H9 (cell line): ENCODE results near the gene BPIFB2. TPM values are rescaled to one million over a fixed set of nuclear protein-coding genes. Genes with fewer than 3 reads are reported as not detected.

ENCODE experiments used
- DNase-seq: peaks from one replicate; pipeline ENCODE4 v3.0.0-alpha.2; 2017
- H2AFZ ChIP-seq: one replicate; pipeline ENCODE4 v1.6.1; 2013; ENCODE audit warnings: mild to moderate bottlenecking, low read length, control low read depth, moderate library complexity
- H2AK5ac ChIP-seq: 2 replicates; pipeline ENCODE4 v1.6.1; 2013; ENCODE audit warnings: low read length, control low read depth, mixed read lengths; ENCODE audit not compliant: insufficient read length
- H2BK120ac ChIP-seq: one replicate; pipeline ENCODE4 v1.6.1; 2013; ENCODE audit warnings: low read depth, mild to moderate bottlenecking, low read length, control low read depth, inconsistent platforms; ENCODE audit not compliant: poor library complexity, severe bottlenecking
- H2BK12ac ChIP-seq: 2 replicates; pipeline ENCODE4 v1.6.1; 2013; ENCODE audit warnings: low read length, control low read depth, mixed read lengths, low read depth; ENCODE audit not compliant: insufficient read length
- H2BK15ac ChIP-seq: 2 replicates; pipeline ENCODE4 v1.6.1; 2013; ENCODE audit warnings: low read depth, low read length, control low read depth
- H2BK20ac ChIP-seq: one replicate; pipeline ENCODE4 v1.6.1; 2013; ENCODE audit warnings: low read depth, mild to moderate bottlenecking, low read length, control low read depth, inconsistent platforms; ENCODE audit not compliant: poor library complexity, severe bottlenecking
- H2BK5ac ChIP-seq: 2 replicates; pipeline ENCODE4 v1.6.1; 2013; ENCODE audit warnings: low read length, control low read depth, mixed read lengths; ENCODE audit not compliant: insufficient read length
- H3K14ac ChIP-seq: 2 replicates; pipeline ENCODE4 v1.6.1; 2013; ENCODE audit warnings: low read length, control low read depth; ENCODE audit not compliant: insufficient read depth
- H3K18ac ChIP-seq: 2 replicates; pipeline ENCODE4 v1.6.1; 2013; ENCODE audit warnings: low read depth, mild to moderate bottlenecking, mixed read lengths, low read length, control low read depth; ENCODE audit not compliant: insufficient read length
- H3K23ac ChIP-seq: 2 replicates; pipeline ENCODE4 v1.6.1; 2013; ENCODE audit warnings: low read length, control low read depth, mixed read lengths, low read depth; ENCODE audit not compliant: insufficient read length
- H3K23me2 ChIP-seq: 2 replicates; pipeline ENCODE4 v1.6.1; 2013; ENCODE audit warnings: low read depth, mild to moderate bottlenecking, mixed read lengths, low read length, control low read depth; ENCODE audit not compliant: insufficient read length, poor library complexity, severe bottlenecking
- H3K27ac ChIP-seq: 2 replicates; pipeline ENCODE4 v1.5.1; 2013; ENCODE audit warnings: low read length, control low read depth, mixed read lengths, low read depth; ENCODE audit not compliant: insufficient read length
- H3K27me3 ChIP-seq: 2 replicates; pipeline ENCODE4 v1.6.1; 2013; ENCODE audit warnings: low read length, control low read depth, inconsistent platforms; ENCODE audit not compliant: insufficient read depth
- H3K4ac ChIP-seq: 2 replicates; pipeline ENCODE4 v1.6.1; 2013; ENCODE audit warnings: low read depth, mild to moderate bottlenecking, control low read depth, inconsistent platforms, low read length, moderate library complexity
- H3K4me1 ChIP-seq: 2 replicates; pipeline ENCODE4 v1.6.1; 2013; ENCODE audit warnings: low read length, control low read depth, inconsistent platforms; ENCODE audit not compliant: insufficient read depth
- H3K4me2 ChIP-seq: 2 replicates; pipeline ENCODE4 v1.6.1; 2013; ENCODE audit warnings: low read length, control low read depth, mixed read lengths; ENCODE audit not compliant: insufficient read length, insufficient read depth
- H3K56ac ChIP-seq: 2 replicates; pipeline ENCODE4 v1.6.1; 2013; ENCODE audit warnings: low read depth, mild to moderate bottlenecking, mixed read lengths, low read length, control low read depth; ENCODE audit not compliant: insufficient read length
- H3K79me1 ChIP-seq: 2 replicates; pipeline ENCODE4 v1.6.1; 2013; ENCODE audit warnings: low read depth, mild to moderate bottlenecking, moderate library complexity, low read length, control low read depth, inconsistent platforms; ENCODE audit not compliant: insufficient read depth, poor library complexity, severe bottlenecking
- H3K79me2 ChIP-seq: 2 replicates; pipeline ENCODE4 v1.6.1; 2013; ENCODE audit warnings: low read length, control low read depth, inconsistent platforms; ENCODE audit not compliant: insufficient read depth
- H3K9ac ChIP-seq: 2 replicates; pipeline ENCODE4 v1.6.1; 2013; ENCODE audit warnings: low read length, control low read depth, mixed read lengths; ENCODE audit not compliant: insufficient read length; ENCODE audit errors: extremely low read depth
- H3K9me3 ChIP-seq: one replicate; pipeline ENCODE4 v1.6.1; 2013; ENCODE audit warnings: low read depth, low read length, inconsistent platforms; ENCODE audit not compliant: control insufficient read depth
- H3T11ph ChIP-seq: one replicate; pipeline ENCODE4 v1.6.1; 2013; ENCODE audit warnings: mild to moderate bottlenecking, low read length, control low read depth, inconsistent platforms
- H4K20me1 ChIP-seq: one replicate; pipeline ENCODE4 v1.6.1; 2013; ENCODE audit not compliant: control insufficient read depth, insufficient read length, insufficient read depth
- H4K5ac ChIP-seq: 2 replicates; pipeline ENCODE4 v1.6.1; 2013; ENCODE audit warnings: low read depth, mild to moderate bottlenecking, mixed read lengths, low read length, control low read depth; ENCODE audit not compliant: insufficient read length
- H4K8ac ChIP-seq: replicated peaks from 2 replicates; pipeline ENCODE4 v1.6.1; 2013; ENCODE audit warnings: low read length, control low read depth, mixed read lengths, low read depth; ENCODE audit not compliant: insufficient read length
- H4K91ac ChIP-seq: 2 replicates; pipeline ENCODE4 v1.6.1; 2013; ENCODE audit warnings: low read depth, mild to moderate bottlenecking, moderate library complexity, mixed read lengths, low read length, control low read depth; ENCODE audit not compliant: insufficient read length
- H3K27ac Mint-ChIP-seq, 3 experiments: 2 replicates in 2 of 3; 3 replicates in 1 of 3; pipeline ENCODE4 v1.8.0; 2020 to 2021; ENCODE audit warnings: mixed read lengths in 3 of 3, mild to moderate bottlenecking in 1 of 3, moderate library complexity in 1 of 3
- H3K27me3 Mint-ChIP-seq: 2 replicates; pipeline ENCODE4 v1.8.0; 2021; ENCODE audit warnings: low read depth, mild to moderate bottlenecking, moderate library complexity, mixed read lengths
- H3K36me3 Mint-ChIP-seq, 3 experiments: 2 replicates in 2 of 3; 3 replicates in 1 of 3; pipeline ENCODE4 v1.8.0; 2020 to 2021; ENCODE audit warnings: low read depth in 3 of 3, mixed read lengths in 3 of 3; ENCODE audit not compliant: insufficient read depth in 1 of 3
- H3K4me1 Mint-ChIP-seq, 2 experiments: 2 replicates each; pipeline ENCODE4 v1.8.0; 2020; ENCODE audit warnings: mixed read lengths in 2 of 2
- H3K4me3 Mint-ChIP-seq, 2 experiments: 2 replicates in 1 of 2; 3 replicates in 1 of 2; pipeline ENCODE4 v1.8.0; 2020 to 2021; ENCODE audit warnings: mild to moderate bottlenecking in 2 of 2, mixed read lengths in 2 of 2, moderate library complexity in 1 of 2
- H3K9me3 Mint-ChIP-seq, 2 experiments: 2 replicates in 1 of 2; 3 replicates in 1 of 2; pipeline ENCODE4 v1.8.0; 2020; ENCODE audit warnings: mild to moderate bottlenecking in 2 of 2, mixed read lengths in 2 of 2, moderate library complexity in 1 of 2
- CTCF ChIP-seq: fragments of 200-600 bp; sonication (generic); conservative IDR thresholded peaks from 3 replicates; pipeline ENCODE4 v1.8.0; 2021; ENCODE audit warnings: antibody characterized with exemption, mild to moderate bottlenecking
- WGBS: extraction: QIAGEN DNeasy Blood & Tissue Kit; methylation state at CpG from one replicate; pipeline ENCODE4 v1.1.7; 2013; ENCODE audit warnings: missing lambda C conversion rate, low lambda C conversion rate, mixed read lengths; ENCODE audit not compliant: insufficient read length; ENCODE audit errors: extremely low coverage; 5-methylcytosine and 5-hydroxymethylcytosine counted together
- total RNA-seq: library from RNA; stranded (reverse); gene quantifications from 2 replicates; pipeline ENCODE4 v1.2.1, GENCODE V29; 2021

BPIFB2 gene
- total RNA-seq, 1 experiment from 2014 or later: not detected

GRCh38 chr20:32978009-32978335 is 29.5 kb upstream of the BPIFB2 start:
- Histone ChIP-seq H4K8ac (no peak overlapping the region), H3K4ac (no peak overlapping the region), H3K23me2 (no peaks in the 10 kb centered on the region), H3K79me2 (no peaks in the 10 kb centered on the region), H4K91ac (no peak overlapping the region), H3K18ac (no peak overlapping the region), H2BK5ac (no peak overlapping the region), H3T11ph (no peak overlapping the region), H4K20me1 (no peaks in the 10 kb centered on the region), H3K14ac (no peak overlapping the region), H3K4me1 (no peaks in the 10 kb centered on the region), H3K4me2 (no peak overlapping the region), H3K79me1 (no peaks in the 10 kb centered on the region), H3K9ac (no peak overlapping the region), H3K27ac (no peak overlapping the region), H4K5ac (no peak overlapping the region), H3K9me3 (no peaks in the 10 kb centered on the region), H2AFZ (no peak overlapping the region), H3K56ac (no peak overlapping the region), H2BK20ac (no peak overlapping the region), H2BK120ac (no peak overlapping the region), H2BK12ac (no peak overlapping the region), H3K27me3 (no peaks in the 10 kb centered on the region), H2AK5ac (no peak overlapping the region), H3K23ac (no peak overlapping the region), H2BK15ac (no peak overlapping the region)
- peaks cover 14 to 19% of the 10 kb centered on the region in 2 experiments for H3K4me1 Mint-ChIP-seq
- peaks cover 0 to 8% (median 8%) of the 10 kb centered on the region in 3 experiments; a peak in 5 of 7 replicates for H3K36me3 Mint-ChIP-seq
- DNase-seq: no peak
- no CpG with 5 or more reads among the region's 7 CpGs for WGBS
- no peak for TF ChIP-seq CTCF
- no peak overlapping the region for H3K4me3 Mint-ChIP-seq
- peaks cover 8 to 11% of the 10 kb centered on the region in 2 experiments for H3K9me3 Mint-ChIP-seq
- H3K27me3 Mint-ChIP-seq: peaks cover 10% of the 10 kb centered on the region
- 0 out of 7 replicates have a peak overlapping the region, but pooled peaks of 2 of the 3 experiments have one; percentile 36 to 65 for H3K27ac Mint-ChIP-seq
